HG03378 (cell line): ENCODE results near the gene CXCL5.

Source experiments
- ATAC-seq: cut with Tn5 transposase; IDR thresholded peaks from one replicate; pipeline ENCODE4 v1.9.1; 2021; ENCODE audit warnings: mild to moderate bottlenecking, moderate library complexity; ENCODE audit not compliant: unreplicated experiment

CXCL5 gene

GRCh38 chr4:73998040-73999011 is at the start of gene CXCL5:
CXCL5 (minus strand) TSS chr4:73998677; CDS start chr4:73998581, 96 bp downstream.
- ATAC-seq: no peak

- no peak for ATAC-seq
Measured at GRCh38 chr4:74047152-74047551, 48.7 kb upstream of the CXCL5 start.

- no peak for ATAC-seq
Measured at GRCh38 chr4:74045772-74046171, 47.3 kb upstream of the CXCL5 start.

- no peak for ATAC-seq
Measured at GRCh38 chr4:74045247-74045646, 46.8 kb upstream of the CXCL5 start.

GRCh38 chr4:74044677-74045076 is 46.2 kb upstream of the CXCL5 start:
- ATAC-seq: no peak

- ATAC-seq: no peak
Measured at GRCh38 chr4:74042681-74043080, 44.2 kb upstream of the CXCL5 start.

- no peak for ATAC-seq
Measured at GRCh38 chr4:74041418-74041817, 42.9 kb upstream of the CXCL5 start.

- no peak for ATAC-seq
Measured at GRCh38 chr4:74039315-74039763, 40.9 kb upstream of the CXCL5 start.

GRCh38 chr4:74038425-74039314 is 40.2 kb upstream of the CXCL5 start, which contains the start of gene CXCL3:
CXCL3 (minus strand) TSS chr4:74038689; CDS start chr4:74038611, 78 bp downstream.
- peak; percentile 43 for ATAC-seq

- peak; percentile 14 for ATAC-seq
Measured at GRCh38 chr4:74038086-74038424, 39.6 kb upstream of the CXCL5 start.

GRCh38 chr4:74037076-74037955 is 38.8 kb upstream of the CXCL5 start:
- no peak for ATAC-seq

GRCh38 chr4:74033739-74034138 is 35.3 kb upstream of the CXCL5 start:
- no peak for ATAC-seq

GRCh38 chr4:74032064-74032463 is 33.6 kb upstream of the CXCL5 start:
- no peak for ATAC-seq

GRCh38 chr4:74031576-74031975 is 33.1 kb upstream of the CXCL5 start:
- ATAC-seq: no peak

GRCh38 chr4:74030285-74030684 is 31.8 kb upstream of the CXCL5 start:
- ATAC-seq: no peak

GRCh38 chr4:74028504-74028903 is 30.0 kb upstream of the CXCL5 start:
- no peak for ATAC-seq

GRCh38 chr4:74023709-74024108 is 25.2 kb upstream of the CXCL5 start:
- no peak for ATAC-seq

GRCh38 chr4:74021601-74022000 is 23.1 kb upstream of the CXCL5 start:
- ATAC-seq: no peak

- ATAC-seq: no peak
Measured at GRCh38 chr4:74018771-74019170, 20.3 kb upstream of the CXCL5 start.

GRCh38 chr4:74018116-74018515 is 19.6 kb upstream of the CXCL5 start:
- no peak for ATAC-seq
